Ishikawa (cell line): ENCODE measurements around the gene TPCN2.

Experiments
- CEBPB ChIP-seq: IDR thresholded peaks from 2 replicates; pipeline ENCODE4 v1.6.1; 2012
- EGR1 ChIP-seq: IDR thresholded peaks from 2 replicates; pipeline ENCODE4 v1.6.1; 2012
- EP300 ChIP-seq: IDR thresholded peaks from 2 replicates; pipeline ENCODE4 v1.6.1; 2012; ENCODE audit warnings: borderline replicate concordance
- FOXM1 ChIP-seq: IDR thresholded peaks from 2 replicates; pipeline ENCODE4 v1.6.1; 2012; ENCODE audit warnings: low read depth, borderline replicate concordance
- RAD21 ChIP-seq: IDR thresholded peaks from 2 replicates; pipeline ENCODE4 v1.6.1; 2012; ENCODE audit warnings: low read depth
- TAF1 ChIP-seq: IDR thresholded peaks from 2 replicates; pipeline ENCODE4 v1.6.1; 2012; ENCODE audit warnings: low read depth, mild to moderate bottlenecking
- TEAD4 ChIP-seq: IDR thresholded peaks from 2 replicates; pipeline ENCODE4 v1.6.1; 2012
- YY1 ChIP-seq: IDR thresholded peaks from 2 replicates; pipeline ENCODE4 v1.6.1; 2012; ENCODE audit warnings: low read depth
- TF ChIP-seq, protein P1 (sequence below): IDR thresholded peaks from 2 replicates; pipeline ENCODE4 v1.6.1; 2012; ENCODE audit warnings: low read depth, mild to moderate bottlenecking
- TF ChIP-seq, protein P2 (sequence below): IDR thresholded peaks from 2 replicates; pipeline ENCODE4 v1.6.1; 2012
- TF ChIP-seq, protein P3 (sequence below): IDR thresholded peaks from 2 replicates; pipeline ENCODE4 v1.6.1; 2012

DNA sequence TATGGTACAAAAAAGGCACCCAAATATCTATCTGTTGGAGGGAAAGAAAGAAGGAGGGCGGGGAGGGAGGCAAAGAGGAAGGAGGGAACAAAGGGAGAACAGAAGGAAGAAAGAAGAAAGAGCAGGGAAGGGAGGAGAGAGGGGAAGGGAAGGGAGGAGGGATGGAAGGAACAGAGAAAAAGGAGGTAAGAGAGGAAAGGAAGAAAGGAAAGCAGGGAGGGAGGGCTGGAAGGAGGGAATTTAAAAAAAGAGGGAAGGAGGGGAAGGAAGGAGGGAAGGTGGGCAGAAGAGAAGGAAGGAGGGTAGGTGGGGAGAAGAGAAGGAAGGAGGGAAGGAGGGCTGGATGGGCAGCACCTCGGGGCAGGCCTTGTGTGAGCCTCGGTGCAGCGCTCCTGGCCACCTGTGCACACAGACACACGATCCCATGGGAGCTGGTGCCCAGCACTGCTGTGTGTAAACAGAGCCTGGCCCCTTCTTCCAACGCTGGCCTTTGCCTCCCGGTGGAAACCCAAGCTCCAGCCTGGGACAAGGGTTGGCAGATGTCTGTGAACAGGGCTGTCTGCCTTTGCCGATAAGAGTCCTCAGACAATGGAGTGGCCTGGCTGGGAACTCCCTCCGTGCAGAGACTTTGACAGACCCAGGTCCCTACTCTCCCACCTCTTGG, 130.2 kb downstream of the TPCN2 start:
- TF ChIP-seq EP300 = no peak
- no peak for TF ChIP-seq RAD21
- no peak for TF ChIP-seq CEBPB
- no peak for TF ChIP-seq TAF1
- TF ChIP-seq, protein P1, sequence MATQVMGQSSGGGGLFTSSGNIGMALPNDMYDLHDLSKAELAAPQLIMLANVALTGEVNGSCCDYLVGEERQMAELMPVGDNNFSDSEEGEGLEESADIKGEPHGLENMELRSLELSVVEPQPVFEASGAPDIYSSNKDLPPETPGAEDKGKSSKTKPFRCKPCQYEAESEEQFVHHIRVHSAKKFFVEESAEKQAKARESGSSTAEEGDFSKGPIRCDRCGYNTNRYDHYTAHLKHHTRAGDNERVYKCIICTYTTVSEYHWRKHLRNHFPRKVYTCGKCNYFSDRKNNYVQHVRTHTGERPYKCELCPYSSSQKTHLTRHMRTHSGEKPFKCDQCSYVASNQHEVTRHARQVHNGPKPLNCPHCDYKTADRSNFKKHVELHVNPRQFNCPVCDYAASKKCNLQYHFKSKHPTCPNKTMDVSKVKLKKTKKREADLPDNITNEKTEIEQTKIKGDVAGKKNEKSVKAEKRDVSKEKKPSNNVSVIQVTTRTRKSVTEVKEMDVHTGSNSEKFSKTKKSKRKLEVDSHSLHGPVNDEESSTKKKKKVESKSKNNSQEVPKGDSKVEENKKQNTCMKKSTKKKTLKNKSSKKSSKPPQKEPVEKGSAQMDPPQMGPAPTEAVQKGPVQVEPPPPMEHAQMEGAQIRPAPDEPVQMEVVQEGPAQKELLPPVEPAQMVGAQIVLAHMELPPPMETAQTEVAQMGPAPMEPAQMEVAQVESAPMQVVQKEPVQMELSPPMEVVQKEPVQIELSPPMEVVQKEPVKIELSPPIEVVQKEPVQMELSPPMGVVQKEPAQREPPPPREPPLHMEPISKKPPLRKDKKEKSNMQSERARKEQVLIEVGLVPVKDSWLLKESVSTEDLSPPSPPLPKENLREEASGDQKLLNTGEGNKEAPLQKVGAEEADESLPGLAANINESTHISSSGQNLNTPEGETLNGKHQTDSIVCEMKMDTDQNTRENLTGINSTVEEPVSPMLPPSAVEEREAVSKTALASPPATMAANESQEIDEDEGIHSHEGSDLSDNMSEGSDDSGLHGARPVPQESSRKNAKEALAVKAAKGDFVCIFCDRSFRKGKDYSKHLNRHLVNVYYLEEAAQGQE = no peak
- TF ChIP-seq YY1 = no peak
- TF ChIP-seq, protein P2, sequence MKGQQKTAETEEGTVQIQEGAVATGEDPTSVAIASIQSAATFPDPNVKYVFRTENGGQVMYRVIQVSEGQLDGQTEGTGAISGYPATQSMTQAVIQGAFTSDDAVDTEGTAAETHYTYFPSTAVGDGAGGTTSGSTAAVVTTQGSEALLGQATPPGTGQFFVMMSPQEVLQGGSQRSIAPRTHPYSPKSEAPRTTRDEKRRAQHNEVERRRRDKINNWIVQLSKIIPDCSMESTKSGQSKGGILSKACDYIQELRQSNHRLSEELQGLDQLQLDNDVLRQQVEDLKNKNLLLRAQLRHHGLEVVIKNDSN = no peak
- TF ChIP-seq FOXM1 = no peak
- TF ChIP-seq, protein P3, sequence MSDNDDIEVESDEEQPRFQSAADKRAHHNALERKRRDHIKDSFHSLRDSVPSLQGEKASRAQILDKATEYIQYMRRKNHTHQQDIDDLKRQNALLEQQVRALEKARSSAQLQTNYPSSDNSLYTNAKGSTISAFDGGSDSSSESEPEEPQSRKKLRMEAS = no peak
- no peak for TF ChIP-seq EGR1
- TF ChIP-seq TEAD4 = no peak
